Activated CD8-positive, alpha-beta memory T cell treated with anti-CD3 and anti-CD28 coated beads for 1 hour (primary cell): ENCODE results near the gene PALLD.

Source experiments
- DNase-seq, 2 donors: peaks; one replicate each; pipeline ENCODE4 v3.0.0-alpha.2; 2020; ENCODE audit warnings: low read depth in 1 of 2; ENCODE audit errors: extremely low read depth in 1 of 2

The PALLD gene

GRCh38 chr4:168659741-168660465 is 163.1 kb downstream of the PALLD start:
- DNase-seq, result no peak

GRCh38 chr4:168662297-168662984 is 165.6 kb downstream of the PALLD start:
- DNase-seq, result no peak

- DNase-seq, result no peak
These were observed 167.5 kb downstream of the PALLD start for GRCh38 chr4:168664242-168664891.

- DNase-seq, result no peak
These were observed 169.7 kb downstream of the PALLD start for GRCh38 chr4:168666531-168666930.

- DNase-seq, result no peak
These were observed 170.5 kb downstream of the PALLD start for GRCh38 chr4:168667376-168667775.

GRCh38 chr4:168667921-168668320 is 171.1 kb downstream of the PALLD start:
- no peak for DNase-seq

- DNase-seq, result no peak
These were observed 176.6 kb downstream of the PALLD start for GRCh38 chr4:168673476-168673875.

- DNase-seq, result no peak
These were observed 177.4 kb downstream of the PALLD start for GRCh38 chr4:168674077-168674747.

GRCh38 chr4:168674866-168675265 is 178.0 kb downstream of the PALLD start:
- no peak for DNase-seq

GRCh38 chr4:168677063-168677462 is 180.2 kb downstream of the PALLD start:
- no peak for DNase-seq

GRCh38 chr4:168677879-168678278 is 181.0 kb downstream of the PALLD start:
- DNase-seq, result no peak

GRCh38 chr4:168678751-168679366 is 182.0 kb downstream of the PALLD start:
- DNase-seq, result no peak

GRCh38 chr4:168679397-168679796 is 182.5 kb downstream of the PALLD start:
- DNase-seq, result no peak

- DNase-seq, result no peak
These were observed 183.0 kb downstream of the PALLD start for GRCh38 chr4:168679819-168680218.

GRCh38 chr4:168682898-168683500 is 186.1 kb downstream of the PALLD start:
- DNase-seq, result no peak

GRCh38 chr4:168683595-168683994 is 186.7 kb downstream of the PALLD start:
- no peak for DNase-seq

- no peak for DNase-seq
These were observed 188.4 kb downstream of the PALLD start for GRCh38 chr4:168685136-168685809.

- DNase-seq, result no peak
These were observed 191.7 kb downstream of the PALLD start for GRCh38 chr4:168688584-168688983.

GRCh38 chr4:168689791-168690190 is 192.9 kb downstream of the PALLD start:
- no peak for DNase-seq

- DNase-seq, result no peak
These were observed 193.3 kb downstream of the PALLD start for GRCh38 chr4:168690199-168690598.
